ENCODE results near the gene MYO16.

The MYO16 gene

DNA sequence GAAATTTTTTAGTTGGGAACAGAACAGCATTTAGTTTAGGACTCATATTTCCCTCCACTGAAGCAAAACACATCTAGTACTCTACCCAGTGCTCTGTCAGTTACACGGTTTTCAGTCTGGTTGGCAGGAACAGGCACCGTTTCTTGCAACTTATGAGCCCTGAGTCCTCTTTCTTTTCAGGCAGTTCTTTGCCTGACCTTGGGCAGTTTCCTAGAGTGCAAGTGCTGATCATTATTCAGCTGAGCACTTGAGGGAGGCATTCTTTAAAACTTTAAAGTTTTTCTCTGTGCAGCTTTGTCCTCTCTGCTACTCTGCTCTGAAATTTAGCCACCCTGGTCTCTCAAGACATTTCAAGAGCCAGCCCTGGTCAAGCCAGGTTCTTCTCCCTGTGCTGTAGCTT, 96.1 kb downstream of the MYO16 start:
- DNase-seq (ENCODE audit: low read depth, low spot score), result no peak

DNA sequence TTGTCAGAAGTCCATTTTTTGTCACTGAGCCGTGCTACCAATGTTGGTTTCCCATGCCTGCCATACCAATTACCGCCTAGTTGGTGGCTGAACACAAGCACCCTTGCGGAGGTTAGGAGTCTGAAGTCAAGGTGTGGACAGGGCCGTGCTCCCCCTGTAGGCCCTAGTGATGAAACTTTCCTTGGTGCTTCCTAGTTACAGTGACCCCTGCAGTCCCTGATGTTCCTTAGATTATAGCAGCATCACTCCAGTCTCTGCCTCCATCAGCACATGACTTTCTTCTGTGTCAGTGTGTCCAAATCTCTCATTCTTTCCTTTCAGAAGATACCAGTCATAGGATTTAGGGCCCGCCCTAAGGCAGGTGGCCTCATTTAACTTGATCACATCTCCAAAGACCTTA, 99.0 kb downstream of the MYO16 start:
- DNase-seq (ENCODE audit: low read depth, low spot score), result peak; percentile 2
- no peak overlapping the region for H3K4me3 ChIP-seq (ENCODE audit: low read length)

More for the DNA sequence above, 96.1 kb downstream of the MYO16 start:
- no peak overlapping the region for H3K4me3 ChIP-seq (ENCODE audit: low read length)

DNA sequence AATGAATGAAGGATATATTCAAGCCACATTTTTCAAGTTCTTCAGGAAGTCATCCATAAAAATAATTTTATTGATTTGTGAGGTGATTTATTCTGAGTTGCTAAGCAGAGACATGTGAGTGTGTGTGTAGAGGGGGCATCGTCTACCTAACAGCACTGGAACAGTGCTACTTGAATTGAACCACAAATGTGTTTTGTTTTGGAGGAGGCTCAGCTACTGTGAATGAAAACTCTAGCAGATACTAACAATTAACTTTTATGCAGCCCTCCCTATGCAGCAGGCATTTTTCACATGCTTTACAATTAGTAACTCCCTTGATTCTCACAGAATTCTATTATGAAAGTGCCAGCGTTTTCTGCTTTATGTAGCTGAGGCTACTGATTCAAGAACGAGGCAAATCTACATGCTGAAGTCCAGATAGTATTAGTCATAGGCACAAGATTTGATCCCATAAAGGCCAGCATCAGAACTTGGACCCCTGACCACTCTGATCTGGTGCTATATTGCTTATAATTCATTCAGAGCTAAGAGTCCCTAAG, 103.7 kb downstream of the MYO16 start:
- H3K4me3 ChIP-seq (ENCODE audit: low read length), result no peak overlapping the region
- DNase-seq (ENCODE audit: low read depth, low spot score), result no peak

DNA sequence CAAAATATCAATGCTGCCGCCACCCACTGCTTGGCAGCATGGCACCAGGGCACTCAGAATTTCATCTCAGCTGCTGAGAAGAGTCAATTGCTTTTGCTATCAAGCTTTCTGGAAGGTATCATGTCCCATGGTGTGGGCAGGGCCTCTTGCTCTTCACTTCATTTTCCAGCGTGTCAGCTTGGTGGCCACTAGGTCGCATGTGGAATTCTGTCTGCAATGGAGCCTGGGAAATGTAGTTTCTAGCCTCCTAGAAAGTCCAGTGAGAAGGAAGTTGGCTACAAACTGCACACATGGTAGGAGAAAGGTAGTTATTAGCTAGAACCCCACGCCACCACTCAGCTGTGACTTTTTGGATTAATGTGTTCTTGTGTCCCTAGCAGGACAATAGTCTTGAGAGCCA, 105.3 kb downstream of the MYO16 start:
- no peak overlapping the region for H3K4me3 ChIP-seq (ENCODE audit: low read length)
- no peak for DNase-seq (ENCODE audit: low read depth, low spot score)

DNA sequence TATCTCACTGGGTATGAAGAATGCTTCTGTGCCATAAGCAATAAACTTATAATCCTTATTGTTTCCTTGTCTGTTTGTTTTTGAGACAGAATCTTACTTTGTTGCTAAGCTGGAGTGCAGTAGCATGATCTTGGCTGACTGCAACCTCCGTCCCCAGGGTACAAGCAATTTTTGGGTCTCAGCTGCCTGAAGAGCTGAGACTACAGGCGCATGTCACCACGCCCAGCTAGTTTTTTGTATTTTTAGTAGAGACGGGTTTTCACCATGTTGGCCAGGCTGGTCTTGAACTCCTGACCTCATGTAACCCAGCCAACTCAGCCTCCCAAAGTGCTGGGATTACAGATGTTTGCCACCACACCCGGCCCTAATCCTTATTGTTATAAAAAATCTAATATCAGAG, 112.5 kb downstream of the MYO16 start:
- H3K4me3 ChIP-seq (ENCODE audit: low read length), result no peak overlapping the region
- no peak for DNase-seq (ENCODE audit: low read depth, low spot score)

DNA sequence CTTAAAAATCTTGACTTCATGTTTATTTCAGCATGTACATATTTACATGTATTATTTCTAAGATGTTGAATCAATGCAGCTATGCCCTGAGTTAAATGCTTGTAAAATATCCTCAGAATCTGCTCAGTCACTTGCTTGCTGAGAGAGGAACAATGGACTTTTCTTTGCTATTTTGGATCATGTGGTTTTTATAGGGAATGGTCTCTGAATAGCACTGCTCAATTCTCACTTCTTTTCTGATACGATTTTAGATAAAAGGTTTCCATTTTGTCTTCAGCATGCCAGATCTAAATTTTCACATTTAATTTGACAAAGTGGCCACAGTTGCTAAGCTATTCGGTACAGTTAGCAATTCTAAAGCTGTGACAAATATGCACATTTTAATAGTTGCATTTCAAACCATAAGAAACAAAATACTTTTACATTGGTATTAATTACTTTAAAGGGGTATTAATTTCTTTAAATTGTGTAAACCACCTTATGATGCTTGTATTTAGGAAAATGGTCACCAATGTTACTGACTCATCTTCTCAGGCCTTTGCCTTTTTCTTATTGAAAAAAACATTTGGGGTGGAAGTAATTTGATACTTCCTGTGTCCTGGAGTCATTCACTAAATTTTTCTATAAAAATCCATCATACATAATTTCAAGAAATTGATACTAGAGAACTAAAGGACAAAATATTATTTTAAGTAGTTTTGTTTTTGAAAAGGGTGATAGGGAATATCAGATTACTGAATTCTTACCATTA, 113.5 kb downstream of the MYO16 start:
- DNase-seq (ENCODE audit: low read depth, low spot score), result no peak
- H3K4me3 ChIP-seq (ENCODE audit: low read length), result no peak overlapping the region

DNA sequence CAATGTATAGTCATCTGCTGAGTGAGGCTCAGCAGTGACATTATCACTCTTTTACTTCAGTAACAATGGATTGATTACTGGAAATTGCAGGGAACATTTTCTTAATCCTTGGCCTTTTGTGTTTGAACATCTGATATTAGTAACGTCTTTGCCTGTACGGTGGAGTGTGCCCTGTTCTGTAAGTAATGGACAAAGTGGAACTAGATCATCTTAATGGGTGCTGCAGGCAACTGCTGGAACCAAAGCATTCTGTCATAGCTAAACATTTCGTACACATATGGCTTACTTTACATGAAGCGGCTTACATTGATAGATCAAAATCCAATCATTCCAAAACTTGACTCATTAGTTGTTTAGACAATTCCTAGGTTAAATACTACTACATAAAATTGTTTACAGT, 114.1 kb downstream of the MYO16 start:
- H3K4me3 ChIP-seq (ENCODE audit: low read length), result no peak overlapping the region
- DNase-seq (ENCODE audit: low read depth, low spot score), result no peak

DNA sequence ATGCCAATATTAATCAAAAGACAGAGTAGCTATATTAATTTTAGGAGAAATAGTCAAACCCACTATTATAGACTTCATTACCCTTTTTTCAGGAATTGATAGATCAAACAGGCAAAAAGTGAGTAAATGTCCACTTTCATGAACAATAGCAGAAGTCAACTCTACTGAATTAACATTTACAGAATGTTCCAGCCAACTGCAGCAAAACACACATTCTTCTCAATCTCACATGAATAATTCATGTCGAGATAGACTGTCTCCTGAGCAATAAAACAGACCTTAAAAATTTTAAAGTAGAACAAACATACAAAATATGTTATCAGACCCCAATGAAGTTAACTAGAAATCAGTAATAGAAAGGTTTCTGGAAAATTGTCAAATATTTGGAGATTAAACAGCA, 118.4 kb downstream of the MYO16 start:
- no peak for DNase-seq (ENCODE audit: low read depth, low spot score)

DNA sequence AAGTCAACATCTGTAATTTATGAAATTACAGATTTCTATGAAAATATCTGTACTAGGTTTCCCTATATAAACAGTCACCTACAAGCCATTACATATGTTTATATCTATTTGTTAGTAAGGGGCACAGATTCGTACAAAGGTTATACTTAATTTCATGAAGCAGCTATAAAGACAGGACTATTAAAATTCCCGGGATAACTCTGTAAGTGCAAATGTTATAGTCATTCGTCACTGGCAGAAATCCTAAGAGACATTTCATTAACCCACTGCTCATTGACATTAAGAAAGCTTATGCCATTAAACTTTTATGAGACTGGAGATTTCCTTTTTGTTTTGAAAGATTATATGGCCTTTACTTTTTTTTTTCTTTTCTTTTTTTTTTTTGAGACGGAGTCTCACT, 122.9 kb downstream of the MYO16 start:
- DNase-seq (ENCODE audit: low read depth, low spot score), result no peak
- no peak overlapping the region for H3K4me3 ChIP-seq (ENCODE audit: low read length)

More for the DNA sequence above, 118.4 kb downstream of the MYO16 start:
- H3K4me3 ChIP-seq (ENCODE audit: low read length), result no peak overlapping the region

DNA sequence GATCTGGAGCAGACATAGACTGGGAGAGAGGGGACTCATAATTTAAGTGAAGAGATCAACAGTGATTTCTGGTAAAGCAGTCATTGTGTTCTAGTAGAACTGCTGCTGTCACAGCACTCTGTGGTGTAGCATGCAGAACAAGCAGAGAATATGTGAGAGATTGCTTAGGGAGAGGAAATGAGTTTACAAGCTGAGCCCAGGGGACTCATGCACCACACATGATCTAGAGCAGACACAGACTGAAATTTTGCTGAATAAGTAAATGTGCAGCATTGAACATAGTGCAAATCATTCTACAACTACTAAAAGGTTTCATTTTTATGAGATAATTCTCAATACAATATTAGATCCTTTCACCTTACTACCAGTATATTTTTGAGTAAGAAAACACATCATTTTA, 125.7 kb downstream of the MYO16 start:
- no peak for DNase-seq (ENCODE audit: low read depth, low spot score)
- no peak overlapping the region for H3K4me3 ChIP-seq (ENCODE audit: low read length)

DNA sequence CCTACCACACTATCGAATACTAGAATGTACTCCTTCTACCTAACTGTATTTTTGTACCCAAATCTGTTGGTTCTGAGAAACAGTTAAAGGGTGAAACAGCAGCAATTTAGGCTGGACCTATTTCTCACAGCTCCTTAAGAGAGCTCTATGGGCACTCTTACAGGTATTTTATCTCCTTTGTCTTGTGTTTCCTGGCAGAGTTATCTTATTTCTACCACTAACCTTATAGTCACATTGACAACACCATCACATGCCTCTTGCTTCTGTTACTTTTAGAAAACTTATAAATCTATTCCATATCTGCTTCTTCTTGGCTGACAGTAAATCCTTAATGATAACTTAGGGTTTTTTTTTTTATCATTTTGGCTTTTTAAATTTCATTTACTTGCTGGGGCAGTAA, 130.7 kb downstream of the MYO16 start:
- H3K4me3 ChIP-seq (ENCODE audit: low read length), result no peak overlapping the region
- DNase-seq (ENCODE audit: low read depth, low spot score), result no peak

DNA sequence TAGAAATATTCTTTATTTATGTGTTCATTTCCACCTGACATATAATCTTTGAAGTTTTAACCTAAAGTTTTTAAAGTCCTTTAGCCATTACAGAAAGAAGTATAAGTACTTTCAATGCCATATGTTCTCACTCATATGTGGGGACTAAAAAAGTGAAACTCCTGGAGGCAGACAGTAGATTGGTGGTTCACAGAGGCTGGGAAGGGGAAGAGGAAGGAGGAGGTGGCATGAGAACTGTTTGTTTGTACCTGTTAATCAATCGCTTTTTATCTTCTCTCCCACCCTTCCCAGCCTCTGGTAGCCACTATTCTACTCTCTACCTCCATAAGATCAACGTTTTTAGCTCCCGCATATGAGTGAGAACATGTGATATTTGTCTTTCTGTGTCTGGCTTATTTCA, 131.1 kb downstream of the MYO16 start:
- no peak for DNase-seq (ENCODE audit: low read depth, low spot score)

DNA sequence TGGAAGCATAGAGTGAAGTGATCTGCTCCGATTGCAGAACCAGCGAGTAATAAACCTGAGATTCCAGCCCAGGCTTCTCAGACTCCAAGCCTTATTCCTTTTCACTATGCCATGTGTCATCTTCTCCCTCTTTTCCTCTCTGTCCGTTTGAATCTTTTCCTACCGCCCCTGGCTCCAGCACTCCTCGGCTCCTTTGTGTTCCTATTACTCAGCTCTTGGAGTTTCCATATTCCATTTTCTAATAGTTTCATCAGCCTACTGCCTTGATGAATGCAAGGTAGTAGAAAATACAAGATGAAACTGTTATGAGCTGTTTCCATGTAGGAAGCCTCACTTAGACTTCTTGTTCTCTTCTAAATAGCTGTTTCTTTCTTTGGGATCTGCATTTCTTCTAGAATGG, 138.6 kb downstream of the MYO16 start:
- no peak overlapping the region for H3K4me3 ChIP-seq (ENCODE audit: low read length)
- no peak for DNase-seq (ENCODE audit: low read depth, low spot score)

More for the DNA sequence above, 131.1 kb downstream of the MYO16 start:
- no peak overlapping the region for H3K4me3 ChIP-seq (ENCODE audit: low read length)

DNA sequence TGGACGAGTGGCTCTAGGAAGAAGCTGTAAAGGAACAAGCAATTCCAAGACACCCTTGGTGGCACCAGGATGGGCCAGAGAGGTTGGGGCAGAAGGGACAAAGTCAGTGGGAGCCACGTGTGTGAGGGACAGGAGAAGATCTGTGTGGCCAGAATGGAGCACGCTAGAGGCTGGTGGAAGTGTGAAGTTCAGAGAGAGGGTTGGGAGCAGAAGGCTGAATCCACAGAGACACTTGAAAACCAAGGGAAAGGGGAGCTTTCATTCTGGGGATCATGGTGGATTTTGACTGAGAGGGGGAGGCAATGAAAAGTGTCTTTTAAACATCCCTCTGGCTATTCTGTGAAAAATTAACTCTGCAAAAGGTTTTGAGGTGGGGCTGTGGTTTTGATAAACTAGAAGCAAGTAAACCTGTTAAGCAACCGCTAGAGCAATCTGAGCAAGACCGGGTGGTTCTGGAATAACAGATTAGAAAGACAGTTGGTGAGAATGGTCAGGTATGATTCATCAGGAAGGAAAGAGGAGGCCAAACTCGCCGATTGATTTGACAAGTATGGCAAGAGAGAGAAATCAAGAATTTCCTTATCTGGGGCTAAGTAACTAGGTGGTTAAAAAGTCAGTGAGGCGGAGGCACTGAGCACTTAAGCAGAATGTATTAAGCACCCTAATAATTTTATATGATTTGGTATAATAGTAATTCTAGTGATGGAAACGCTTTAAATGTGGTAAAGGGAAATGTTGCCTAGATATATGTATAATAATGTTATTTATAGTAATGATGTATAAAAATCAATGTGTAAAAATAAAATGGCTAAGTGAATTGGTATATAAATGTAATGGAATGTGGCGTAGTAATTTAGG, 140.0 kb downstream of the MYO16 start:
- H3K4me3 ChIP-seq (ENCODE audit: low read length), result no peak overlapping the region
- peak; percentile 50 for DNase-seq (ENCODE audit: low read depth, low spot score)

DNA sequence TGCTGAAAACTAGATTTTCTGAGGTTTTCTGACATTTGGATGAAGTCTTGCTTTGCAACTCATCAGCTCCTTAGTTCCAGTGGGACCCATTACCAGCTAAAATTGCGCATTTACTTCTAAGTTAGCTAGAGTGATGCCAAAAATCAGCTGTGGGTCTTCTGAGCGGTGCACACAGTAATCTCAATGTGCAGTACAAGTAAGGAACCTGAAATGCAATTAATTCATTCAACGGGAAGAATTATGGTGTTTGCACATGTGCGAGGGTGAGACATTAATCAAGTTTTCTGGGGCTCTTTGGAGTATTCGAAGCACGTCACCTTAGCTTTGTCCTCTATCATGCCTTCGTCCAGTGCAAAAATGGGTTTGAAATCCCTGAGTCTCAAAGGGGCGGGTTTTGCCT, 146.2 kb downstream of the MYO16 start:
- H3K4me3 ChIP-seq (ENCODE audit: low read length), result no peak overlapping the region
- no peak for DNase-seq (ENCODE audit: low read depth, low spot score)

DNA sequence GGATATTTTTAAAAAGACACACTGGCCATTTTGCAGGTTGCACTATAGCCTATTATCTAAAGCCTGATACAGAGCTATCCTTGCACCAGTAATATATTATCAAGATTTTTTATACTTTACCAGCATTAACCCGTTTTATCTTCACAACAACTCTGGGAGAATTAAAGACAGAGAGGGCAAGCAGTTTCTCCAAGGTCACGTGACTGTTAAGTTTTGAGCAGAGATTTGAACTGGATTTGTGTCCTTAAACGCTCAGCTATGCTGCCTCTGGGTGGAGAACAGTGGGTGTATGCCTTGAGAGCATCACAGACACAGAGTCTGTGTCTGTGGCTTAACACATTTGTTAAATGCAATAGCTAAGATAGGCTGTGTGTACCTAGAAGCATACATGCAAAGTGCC, 147.2 kb downstream of the MYO16 start:
- H3K4me3 ChIP-seq (ENCODE audit: low read length), result no peak overlapping the region
- DNase-seq (ENCODE audit: low read depth, low spot score), result no peak

DNA sequence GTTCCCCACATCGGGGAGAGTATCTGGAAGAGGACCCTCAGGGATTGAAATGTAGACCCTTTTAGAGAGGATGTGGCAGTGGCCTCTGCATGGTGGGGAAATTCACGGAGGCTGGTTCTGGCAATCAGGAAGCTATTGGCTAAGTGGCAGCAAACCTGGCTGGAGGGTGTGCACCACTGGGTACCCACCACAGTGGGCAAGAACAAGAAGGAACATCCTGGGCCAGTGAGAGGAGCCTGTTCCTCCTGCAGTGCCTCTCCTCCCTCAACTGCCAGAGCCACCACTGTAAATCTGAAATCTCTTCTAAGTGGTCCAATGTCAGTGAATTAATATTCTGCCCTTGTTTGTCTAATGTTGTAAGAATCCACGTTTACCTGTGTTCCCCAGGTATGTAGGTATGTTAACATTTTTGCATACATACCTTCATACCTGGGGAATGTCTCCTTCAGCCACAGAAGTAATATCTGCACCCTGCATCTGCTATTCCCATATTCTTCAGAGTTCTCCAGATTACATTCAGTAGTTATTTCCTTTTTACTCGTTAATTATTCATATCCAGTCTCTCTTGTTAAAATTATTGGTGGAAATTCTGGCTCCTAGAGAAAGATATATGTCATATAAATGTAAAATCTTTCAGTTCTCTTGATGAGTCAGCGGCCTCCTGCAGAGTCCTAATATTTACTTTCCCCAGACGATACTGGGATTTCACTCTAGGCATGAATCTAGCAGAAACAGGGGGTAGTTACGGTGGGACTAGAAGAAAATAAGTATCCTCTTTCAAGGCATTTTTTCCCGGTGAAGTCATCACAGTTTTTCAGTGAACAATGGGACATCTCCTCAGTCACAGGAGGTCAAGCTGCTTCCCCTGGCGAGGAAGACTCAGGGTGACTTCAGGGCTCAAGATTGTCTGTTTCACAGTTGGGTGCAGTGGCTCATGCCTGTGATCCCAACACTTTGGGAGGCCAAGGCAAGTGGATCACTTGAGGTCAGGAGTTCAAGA, 148.3 kb downstream of the MYO16 start:
- DNase-seq (ENCODE audit: low read depth, low spot score), result no peak

DNA sequence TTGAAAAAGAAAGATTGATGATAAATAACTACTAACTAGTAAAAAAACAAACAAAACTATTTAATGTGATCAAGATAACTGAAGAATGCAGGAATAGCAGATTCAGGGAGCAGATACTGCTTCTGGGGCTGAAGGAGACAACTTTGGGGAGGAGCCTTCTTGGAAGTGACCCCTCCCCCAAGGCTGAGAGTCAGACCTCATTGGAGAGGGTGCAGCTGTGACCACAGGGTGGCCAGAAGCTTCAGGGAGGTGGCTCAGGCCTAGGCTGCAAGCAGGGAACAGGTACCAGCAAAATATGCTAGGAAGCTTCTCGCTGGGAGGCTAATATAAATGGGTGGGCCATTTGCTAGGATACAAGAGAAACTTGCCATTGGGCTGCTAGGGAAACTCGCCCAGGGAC, 149.9 kb downstream of the MYO16 start:
- H3K4me3 ChIP-seq (ENCODE audit: low read length), result no peak overlapping the region
- DNase-seq (ENCODE audit: low read depth, low spot score), result no peak

More for the DNA sequence above, 148.3 kb downstream of the MYO16 start:
- H3K4me3 ChIP-seq (ENCODE audit: low read length), result no peak overlapping the region

DNA sequence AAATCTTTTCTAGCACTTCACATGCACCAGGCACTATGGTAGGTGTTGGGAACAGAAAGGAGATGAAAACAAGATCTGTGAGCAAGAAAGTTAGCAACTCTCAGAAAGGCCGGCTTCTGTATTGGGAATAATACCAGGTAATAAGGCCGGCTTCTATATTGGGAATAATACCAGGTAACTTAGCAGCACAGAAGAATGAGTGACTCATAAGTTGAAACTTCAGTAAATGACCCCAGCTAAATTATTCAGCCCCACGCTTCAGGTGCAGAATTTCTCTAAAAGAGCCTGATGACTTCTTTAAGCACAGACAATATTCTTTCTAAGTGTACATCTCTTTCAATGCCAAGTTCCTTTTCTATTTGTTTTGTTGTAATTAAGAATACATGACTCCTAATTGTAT, 151.3 kb downstream of the MYO16 start:
- no peak for DNase-seq (ENCODE audit: low read depth, low spot score)
- H3K4me3 ChIP-seq (ENCODE audit: low read length), result no peak overlapping the region
